GM12873 (cell line): Measurements from ENCODE around the gene MEF2D.

Experiments used
- TF ChIP-seq, protein P1 (sequence below): IDR thresholded peaks from 2 replicates; pipeline ENCODE4 v1.5.1; 2012; ENCODE audit warnings: low read depth, mild to moderate bottlenecking, moderate library complexity, low read length, control low read depth; ENCODE audit not compliant: insufficient read depth; ENCODE audit errors: missing control alignments

Gene MEF2D

DNA sequence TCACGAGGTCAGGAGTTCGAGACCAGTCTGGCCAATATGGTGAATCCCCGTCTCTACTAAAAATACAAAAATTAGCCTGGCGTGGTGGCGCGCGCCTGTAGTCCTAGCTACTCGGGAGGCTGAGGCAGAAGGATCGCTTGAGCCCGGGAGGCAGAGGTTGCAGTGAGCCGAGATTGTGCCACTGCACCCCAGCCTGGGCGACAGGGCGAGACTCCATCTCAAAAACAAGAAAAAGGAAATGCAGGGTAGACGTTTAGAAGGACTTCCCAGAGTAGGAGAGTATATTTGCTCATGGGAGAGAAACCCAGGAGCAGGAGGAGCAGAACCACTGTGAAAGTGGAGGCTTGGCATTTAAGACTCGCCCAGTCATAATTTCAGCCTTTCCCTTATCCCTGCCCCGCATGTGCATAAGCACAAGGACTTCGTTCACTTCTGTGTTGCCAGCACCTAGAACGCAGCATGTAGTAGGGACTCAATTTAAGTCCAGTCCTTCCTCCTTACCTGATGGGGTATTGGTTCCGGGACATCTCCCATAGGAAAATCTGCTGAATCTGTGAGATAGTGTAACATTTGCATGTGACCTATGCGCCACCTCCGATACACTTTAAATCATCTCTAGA is 5.2 kb upstream of the MEF2D start:
- TF ChIP-seq, protein P1, sequence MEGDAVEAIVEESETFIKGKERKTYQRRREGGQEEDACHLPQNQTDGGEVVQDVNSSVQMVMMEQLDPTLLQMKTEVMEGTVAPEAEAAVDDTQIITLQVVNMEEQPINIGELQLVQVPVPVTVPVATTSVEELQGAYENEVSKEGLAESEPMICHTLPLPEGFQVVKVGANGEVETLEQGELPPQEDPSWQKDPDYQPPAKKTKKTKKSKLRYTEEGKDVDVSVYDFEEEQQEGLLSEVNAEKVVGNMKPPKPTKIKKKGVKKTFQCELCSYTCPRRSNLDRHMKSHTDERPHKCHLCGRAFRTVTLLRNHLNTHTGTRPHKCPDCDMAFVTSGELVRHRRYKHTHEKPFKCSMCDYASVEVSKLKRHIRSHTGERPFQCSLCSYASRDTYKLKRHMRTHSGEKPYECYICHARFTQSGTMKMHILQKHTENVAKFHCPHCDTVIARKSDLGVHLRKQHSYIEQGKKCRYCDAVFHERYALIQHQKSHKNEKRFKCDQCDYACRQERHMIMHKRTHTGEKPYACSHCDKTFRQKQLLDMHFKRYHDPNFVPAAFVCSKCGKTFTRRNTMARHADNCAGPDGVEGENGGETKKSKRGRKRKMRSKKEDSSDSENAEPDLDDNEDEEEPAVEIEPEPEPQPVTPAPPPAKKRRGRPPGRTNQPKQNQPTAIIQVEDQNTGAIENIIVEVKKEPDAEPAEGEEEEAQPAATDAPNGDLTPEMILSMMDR, result no peak

GRCh38 chr1:156504821-156505678 is 4.5 kb upstream of the MEF2D start:
- TF ChIP-seq, protein P1, result no peak

DNA sequence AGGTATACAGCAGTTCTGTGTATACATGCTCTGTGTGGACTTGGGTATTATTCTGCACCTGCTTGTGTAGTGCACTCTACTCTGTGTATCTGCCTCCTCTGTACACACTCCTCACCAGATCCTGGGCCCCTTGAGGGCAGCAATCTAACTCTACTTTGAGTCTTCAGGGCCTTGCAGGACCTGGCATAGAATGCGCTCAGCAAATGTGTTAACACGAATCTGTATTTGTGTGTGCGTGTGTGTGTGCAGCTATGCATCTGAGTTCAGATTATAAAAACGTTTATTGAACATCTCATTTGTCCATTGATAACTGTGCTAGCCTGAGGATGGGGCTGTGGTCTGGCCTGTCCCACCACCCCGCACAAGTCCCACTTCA is 3.9 kb upstream of the MEF2D start:
- TF ChIP-seq, protein P1, result no peak

- TF ChIP-seq, protein P1, result no peak
Observed at GRCh38 chr1:156503698-156504437, 3.3 kb upstream of the MEF2D start.

- TF ChIP-seq, protein P1, result no peak
Observed at GRCh38 chr1:156502894-156503697, 2.5 kb upstream of the MEF2D start.

GRCh38 chr1:156502391-156502893 is 1.9 kb upstream of the MEF2D start:
- TF ChIP-seq, protein P1, result no peak
